GM12878 (cell line): ENCODE measurements around the gene ARL15. TPM values are rescaled to one million over a fixed set of nuclear protein-coding genes. Genes with fewer than 3 reads are reported as not detected.

Experiments
- ATAC-seq: fragments of 200-7000 bp; cut with Tn5 transposase; 3 replicates; pipeline ENCODE4 v1.9.1; 2020; ENCODE audit warnings: mild to moderate bottlenecking, moderate library complexity
- BruUV-seq: library from RNA; stranded (reverse); fragments of 400-500 nt; replicated peaks from 2 replicates; lab custom pipeline; 2021; lab: Mats Ljungman, UMichigan
- CTCF ChIA-PET: fragments of 300-600 bp; sonication (Branson Sonifier 250); formaldehyde crosslinking; extraction: SDS; loops from one replicate; lab custom pipeline; 2021; ENCODE audit warnings: inconsistent platforms; lab: Yijun Ruan, JAX
- POLR2A ChIA-PET: fragments of 350-600 bp; formaldehyde crosslinking; extraction: SDS; loops from one replicate; lab custom pipeline; 2021; ENCODE audit warnings: inconsistent platforms; lab: Charles Lee
- RAD21 ChIA-PET: fragments of 300-600 bp; sonication (Branson Sonifier 250); formaldehyde crosslinking; loops from one replicate; lab custom pipeline; 2023; ENCODE audit warnings: antibody characterized with exemption; ENCODE audit not compliant: unreplicated experiment; lab: Charles Lee
- SMC1A ChIA-PET: fragments of 300-600 bp; sonication (Branson Sonifier 250); formaldehyde crosslinking; loops from one replicate; lab custom pipeline; 2023; ENCODE audit not compliant: unreplicated experiment, uncharacterized antibody; lab: Charles Lee
- DNase-seq: peaks from one replicate; pipeline ENCODE4 v3.0.0-alpha.2; 2011; ENCODE audit warnings: low read depth, low spot score
- FAIRE-seq: peaks from 3 replicates; lab custom pipeline; 2011; peaks lifted over from hg19 to GRCh38; lab: Jason Lieb, UNC
- H2AFZ ChIP-seq: 2 replicates; pipeline ENCODE4 v1.6.0; 2011; ENCODE audit warnings: low read depth, low read length, control low read depth; ENCODE audit not compliant: control insufficient read depth
- H3K27ac ChIP-seq: 2 replicates; pipeline ENCODE4 v1.5.1; 2011; ENCODE audit warnings: control low read depth; ENCODE audit not compliant: control insufficient read depth, insufficient read depth
- H3K27me3 ChIP-seq, 2 experiments: replicated peaks in 1 of 2; 2 replicates each; pipeline versions ENCODE4 v1.6.0 to v1.6.1; 2011; ENCODE audit warnings: low read length in 1 of 2; ENCODE audit not compliant: control insufficient read depth in 2 of 2, insufficient read depth in 2 of 2
- H3K36me3 ChIP-seq, 2 experiments: 2 replicates each; pipeline ENCODE4 v1.5.1; 2011; ENCODE audit warnings: low read length in 1 of 2; ENCODE audit not compliant: control insufficient read depth in 2 of 2, insufficient read depth in 2 of 2
- H3K4me1 ChIP-seq: 2 replicates; pipeline ENCODE4 v1.6.1; 2011; ENCODE audit warnings: mild to moderate bottlenecking, low read length, moderate library complexity, mixed read lengths; ENCODE audit not compliant: control insufficient read depth, insufficient read depth
- H3K4me2 ChIP-seq: 2 replicates; pipeline ENCODE4 v1.6.0; 2011; ENCODE audit warnings: control low read depth; ENCODE audit not compliant: control insufficient read depth, insufficient read depth
- H3K4me3 ChIP-seq: fragments of 200-600 bp; sonication (generic); 2 replicates; pipeline ENCODE4 v1.5.1; 2016
- H3K79me2 ChIP-seq: 2 replicates; pipeline ENCODE4 v1.6.0; 2011; ENCODE audit warnings: low read length; ENCODE audit not compliant: control insufficient read depth, insufficient read depth
- H3K9ac ChIP-seq: 2 replicates; pipeline ENCODE4 v1.8.0; 2011; ENCODE audit warnings: low read length, control low read depth, mixed read lengths; ENCODE audit not compliant: control insufficient read depth, insufficient read depth
- H3K9me3 ChIP-seq: replicated peaks from 3 replicates; pipeline ENCODE4 v1.5.1; 2011; ENCODE audit warnings: mild to moderate bottlenecking, low read length; ENCODE audit not compliant: control insufficient read depth, insufficient read depth
- H4K20me1 ChIP-seq: 2 replicates; pipeline ENCODE4 v1.6.0; 2011; ENCODE audit not compliant: control insufficient read depth, insufficient read depth
- BHLHE40 ChIP-seq, 2 experiments: fragments of 450-650 bp in 1 of 2; IDR thresholded peaks; 2 replicates each; pipeline ENCODE4 v1.6.1; 2011 to 2017; ENCODE audit warnings: low read depth in 2 of 2, borderline replicate concordance in 1 of 2, improper control_type of control experiment in 1 of 2, low read length in 1 of 2, mild to moderate bottlenecking in 1 of 2
- CHD2 ChIP-seq: IDR thresholded peaks from 2 replicates; pipeline ENCODE4 v1.6.1; 2011; ENCODE audit warnings: low read depth, low read length, improper control_type of control experiment, borderline replicate concordance
- EED ChIP-seq: sonication (generic); IDR thresholded peaks from 2 replicates; pipeline ENCODE4 v1.6.1; 2016; ENCODE audit warnings: antibody characterized with exemption, low read depth
- EP300 ChIP-seq, 2 experiments: fragments of 150-350 bp in 1 of 2; IDR thresholded peaks; 2 replicates each; pipeline ENCODE4 v1.6.1; 2011 to 2012; ENCODE audit warnings: low read depth in 2 of 2, low read length in 2 of 2, borderline replicate concordance in 1 of 2, improper control_type of control experiment in 1 of 2, inconsistent platforms in 1 of 2; ENCODE audit not compliant: control insufficient read depth in 1 of 2
- HDGF ChIP-seq: fragments of 450-650 bp; IDR thresholded peaks from 2 replicates; pipeline ENCODE4 v1.6.1; 2016; ENCODE audit warnings: antibody characterized with exemption
- JUND ChIP-seq: IDR thresholded peaks from 2 replicates; pipeline ENCODE4 v1.6.1; 2012; ENCODE audit warnings: low read depth, mild to moderate bottlenecking, low read length, improper control_type of control experiment, moderate library complexity
- RB1 ChIP-seq: fragments of 450-650 bp; formaldehyde crosslinking; IDR thresholded peaks from 2 replicates; pipeline ENCODE4 v1.6.1; 2017; ENCODE audit warnings: mild to moderate bottlenecking, borderline replicate concordance
- RELA ChIP-seq: fragments of 450-650 bp; IDR thresholded peaks from 2 replicates; pipeline ENCODE4 v1.8.0; 2014; ENCODE audit warnings: borderline replicate concordance; ENCODE audit not compliant: partially characterized antibody
- SMC3 ChIP-seq: IDR thresholded peaks from 2 replicates; pipeline ENCODE4 v1.6.1; 2011; ENCODE audit warnings: low read length, improper control_type of control experiment, borderline replicate concordance
- WGBS: methylation state at CpG from one replicate; pipeline ENCODE4 v1.1.6; 2016; ENCODE audit warnings: low lambda C conversion rate; ENCODE audit not compliant: insufficient replicate concordance, insufficient coverage; ENCODE audit errors: missing lambda C conversion rate; 5-methylcytosine and 5-hydroxymethylcytosine counted together
- in situ Hi-C: fragments of 300-500 bp; cut with MboI; formaldehyde crosslinking; loops from 9 replicates; pipeline ENCODE4 v1.14.3; 2018; ENCODE audit warnings: mixed read lengths
- intact Hi-C: fragments of 100-400 bp; cut with micrococcal nuclease; formaldehyde crosslinking; loops from one replicate; pipeline ENCODE4 v1.14.2; 2022; ENCODE audit not compliant: unreplicated experiment
- polyA plus RNA-seq, 11 experiments: library from polyadenylated mRNA; depleted of rRNA in 4 of 11; unstranded in 6 of 11; stranded (reverse) in 5 of 11; fragments of >200 nt; fragmentation: Nextera tagmentation in 4 of 11; fragmentation: Illumina TruSeq in 1 of 11; extraction: Ambion mirVana in 4 of 11; extraction: Trizol in 1 of 11; gene quantifications; 1 replicate in 1 of 11; 2 replicates in 10 of 11; pipeline versions ENCODE4 v1.2.1 to v1.2.3, GENCODE V29; 2011 to 2016; ENCODE audit warnings: inconsistent platforms in 2 of 11, missing spikeins in 2 of 11, low read depth in 1 of 11
- total RNA-seq, 4 experiments: library from RNA; depleted of rRNA in 3 of 4; stranded (reverse); fragments of >200 nt in 3 of 4; fragmentation: Illumina TruSeq in 1 of 4; extraction: Trizol in 1 of 4; gene quantifications; 2 replicates each; pipeline versions ENCODE4 v1.2.1 to v1.2.3, GENCODE V29; 2013 to 2021
- TF ChIP-seq, protein P1 (sequence below): fragments of 450-650 bp; IDR thresholded peaks from 2 replicates; pipeline ENCODE4 v1.6.1; 2017; ENCODE audit warnings: mild to moderate bottlenecking, low read depth, inconsistent platforms; ENCODE audit not compliant: poor library complexity, severe bottlenecking

ARL15 gene
- total and polyA plus RNA-seq, 10 of the 15 experiments (the other 5 are each of a cell fraction or from before 2014, with no cell fraction given), result 3.6 to 11.0 (median 7.7) TPM

GRCh38 chr5:54212331-54212730 lies 98.0 kb downstream of the ARL15 start:
- H3K79me2 ChIP-seq, result no peaks in the 10 kb centered on the region
- no peak overlapping the region for H3K27ac ChIP-seq
- no peak overlapping the region for H2AFZ ChIP-seq
- no peak for ATAC-seq
- in situ Hi-C loops, result no loop called here
- H3K4me2 ChIP-seq, result no peak overlapping the region
- ChIA-PET RAD21 (no interaction called here), POLR2A (no interaction called here), SMC1A (interaction anchor here (0.7 to 1.9 kb wide), 3 partner anchors 10 to 257 kb away, joined by 3 to 4 read pairs (median 4); no protein-coding TSS in a partner anchor), CTCF (interaction anchor here (0.8 to 2.5 kb wide), 4 partner anchors 14 to 736 kb away, joined by 3 to 6 read pairs (median 4); no protein-coding TSS in a partner anchor)
- no peak for DNase-seq
- no peak overlapping the region for H3K9ac ChIP-seq
- no TSS peak for BruUV-seq
- no peaks in the 10 kb centered on the region for H4K20me1 ChIP-seq
- no peaks in the 10 kb centered on the region for H3K4me1 ChIP-seq
- WGBS, result 55% methylated on average over 1 of the region's 1 CpG
- no peak overlapping the region for H3K4me3 ChIP-seq
- H3K27me3 ChIP-seq, result no peaks in the 10 kb centered on the region
- H3K36me3 ChIP-seq, result no peaks in the 10 kb centered on the region
- intact Hi-C loops, result loop anchor here (10.0 kb wide), 3 partner anchors 218 to 648 kb away; partner anchors contain the start of gene NDUFS4
- FAIRE-seq, result no peak
- no peaks in the 10 kb centered on the region for H3K9me3 ChIP-seq
- TF ChIP-seq RELA, result no peak
- TF ChIP-seq JUND, result no peak
- no peak for TF ChIP-seq CHD2

DNA sequence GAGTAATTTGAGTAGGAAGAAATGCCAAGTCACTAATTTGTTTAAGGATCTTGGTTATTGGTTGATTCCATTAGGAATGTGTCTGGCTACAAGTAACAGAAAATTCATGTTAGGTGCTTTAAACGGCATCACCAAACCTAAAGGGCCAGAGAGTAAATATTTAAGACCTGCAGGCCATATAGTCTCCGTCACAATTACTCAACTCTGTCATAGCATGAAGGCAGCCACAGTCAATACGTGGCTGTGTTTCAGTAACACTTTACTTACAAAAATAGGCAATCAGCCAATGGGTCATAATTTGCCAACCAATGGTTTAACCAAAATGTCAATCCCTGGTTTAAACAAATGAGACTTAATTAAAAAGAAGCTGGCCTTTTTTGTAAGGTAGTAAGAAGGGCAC lies 98.5 kb downstream of the ARL15 start:
- DNase-seq, result no peak
- H3K4me3 ChIP-seq, result no peak overlapping the region
- no peak for TF ChIP-seq BHLHE40 (IDR thresholded peaks at IDR 0.05; ENCODE audit: borderline replicate concordance in 1 of 2, low read depth in 2 of 2, low read length in 1 of 2)
- no peak for TF ChIP-seq EED
- TF ChIP-seq RB1, result no peak
- TF ChIP-seq, protein P1, sequence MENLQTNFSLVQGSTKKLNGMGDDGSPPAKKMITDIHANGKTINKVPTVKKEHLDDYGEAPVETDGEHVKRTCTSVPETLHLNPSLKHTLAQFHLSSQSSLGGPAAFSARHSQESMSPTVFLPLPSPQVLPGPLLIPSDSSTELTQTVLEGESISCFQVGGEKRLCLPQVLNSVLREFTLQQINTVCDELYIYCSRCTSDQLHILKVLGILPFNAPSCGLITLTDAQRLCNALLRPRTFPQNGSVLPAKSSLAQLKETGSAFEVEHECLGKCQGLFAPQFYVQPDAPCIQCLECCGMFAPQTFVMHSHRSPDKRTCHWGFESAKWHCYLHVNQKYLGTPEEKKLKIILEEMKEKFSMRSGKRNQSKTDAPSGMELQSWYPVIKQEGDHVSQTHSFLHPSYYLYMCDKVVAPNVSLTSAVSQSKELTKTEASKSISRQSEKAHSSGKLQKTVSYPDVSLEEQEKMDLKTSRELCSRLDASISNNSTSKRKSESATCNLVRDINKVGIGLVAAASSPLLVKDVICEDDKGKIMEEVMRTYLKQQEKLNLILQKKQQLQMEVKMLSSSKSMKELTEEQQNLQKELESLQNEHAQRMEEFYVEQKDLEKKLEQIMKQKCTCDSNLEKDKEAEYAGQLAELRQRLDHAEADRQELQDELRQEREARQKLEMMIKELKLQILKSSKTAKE, result no peak
- no peak for TF ChIP-seq EP300 (IDR thresholded peaks at IDR 0.05; ENCODE audit: borderline replicate concordance in 1 of 2, control insufficient read depth in 1 of 2, low read depth in 2 of 2, low read length in 2 of 2)
- TF ChIP-seq SMC3, result no peak
- no peak for TF ChIP-seq HDGF
- TF ChIP-seq, all 136 proteins: peak for 0
- RAD21 ChIA-PET, result no interaction called here
- H3K27me3 ChIP-seq, result no peaks in the 10 kb centered on the region
- H3K4me1 ChIP-seq, result no peaks in the 10 kb centered on the region
- 32% methylated on average over 3 of the region's 3 CpGs for WGBS
- ATAC-seq, result no peak
- CTCF ChIA-PET, result interaction anchor here (0.6 to 2.5 kb wide), 5 partner anchors 14 to 216 kb away, joined by 3 to 6 read pairs (median 3); no protein-coding TSS in a partner anchor
- H3K36me3 ChIP-seq, result no peaks in the 10 kb centered on the region
- intact Hi-C loops (loop anchor here (10.0 kb wide), 3 partner anchors 217 to 647 kb away; partner anchors contain the start of gene NDUFS4), in situ Hi-C loops (no loop called here)
- no peak overlapping the region for H3K27ac ChIP-seq
- H2AFZ ChIP-seq, result no peak overlapping the region
- BruUV-seq, result no TSS peak
- POLR2A ChIA-PET, result no interaction called here
- no peaks in the 10 kb centered on the region for H3K9me3 ChIP-seq
- no peaks in the 10 kb centered on the region for H4K20me1 ChIP-seq
- FAIRE-seq, result no peak
- H3K4me2 ChIP-seq, result no peak overlapping the region
- no peaks in the 10 kb centered on the region for H3K79me2 ChIP-seq
- SMC1A ChIA-PET, result interaction anchor here (0.7 to 1.9 kb wide), 3 partner anchors 9 to 257 kb away, joined by 3 to 4 read pairs (median 4); no protein-coding TSS in a partner anchor
- H3K9ac ChIP-seq, result no peak overlapping the region
